HG03521 (cell line): Measurements from ENCODE around the gene BBS9.

Experiments
- ATAC-seq: cut with Tn5 transposase; IDR thresholded peaks from one replicate; pipeline ENCODE4 v1.9.1; 2021; ENCODE audit warnings: mild to moderate bottlenecking, moderate library complexity; ENCODE audit not compliant: unreplicated experiment

BBS9 gene

GRCh38 chr7:33422825-33423645, 293.7 kb downstream of the BBS9 start:
- peak; percentile 30 for ATAC-seq

DNA sequence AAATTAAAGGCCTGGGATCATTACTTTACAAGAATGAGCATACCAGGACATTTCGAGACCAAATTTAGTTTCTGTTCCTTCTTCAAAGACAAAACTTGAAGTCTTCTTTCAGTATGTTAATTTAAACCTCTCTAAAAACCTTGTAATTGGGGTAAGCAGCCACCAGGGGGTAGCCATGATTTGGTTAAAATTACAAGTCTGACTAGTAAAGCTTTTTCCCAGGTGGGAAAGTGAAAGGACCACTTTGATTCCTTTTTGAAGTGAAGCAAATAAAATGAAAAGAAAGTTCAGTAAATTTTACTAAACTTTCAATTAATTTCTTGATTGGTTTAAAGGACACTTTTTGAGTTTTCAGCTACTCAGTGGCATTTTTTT, 294.3 kb downstream of the BBS9 start:
- peak; percentile 73 for ATAC-seq

DNA sequence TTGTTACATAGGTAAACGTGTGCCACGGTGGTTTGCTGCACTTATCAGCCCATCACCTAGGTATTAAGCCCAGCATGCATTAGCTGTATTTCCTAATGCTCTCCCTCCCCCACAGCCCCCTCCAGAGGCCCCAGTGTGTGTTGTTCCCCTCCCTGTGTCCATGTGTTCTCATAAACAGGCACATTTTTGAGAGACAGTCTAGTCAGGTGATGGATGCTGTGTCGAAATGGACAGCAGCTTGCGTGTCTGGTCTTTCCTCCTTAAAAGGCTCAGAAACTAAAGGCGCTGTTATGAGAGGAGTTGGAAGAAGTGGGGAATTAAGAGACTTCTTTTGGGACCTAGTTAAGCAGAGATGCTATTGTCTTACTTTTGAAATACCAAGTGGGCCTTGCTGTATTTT, 296.0 kb downstream of the BBS9 start:
- ATAC-seq: no peak

GRCh38 chr7:33425929-33426678, 296.7 kb downstream of the BBS9 start:
- ATAC-seq: no peak

DNA sequence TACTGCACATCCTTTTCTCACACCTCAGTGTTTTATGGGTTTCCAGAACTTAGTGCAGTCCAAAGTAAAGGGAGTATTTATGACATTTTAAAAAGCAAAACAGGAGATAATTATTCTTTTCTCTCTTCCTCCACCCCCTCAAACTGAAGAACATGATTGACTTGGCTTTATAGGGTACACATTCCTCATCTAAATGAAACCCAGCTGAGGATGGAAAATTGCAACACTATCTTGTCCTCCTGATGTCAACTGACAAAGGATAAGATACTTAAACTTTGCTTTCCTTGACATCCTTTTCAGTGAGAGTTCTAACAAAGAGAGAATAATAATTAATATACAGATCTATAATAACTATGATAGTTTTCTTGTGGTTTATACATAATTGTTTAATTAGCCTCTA, 299.1 kb downstream of the BBS9 start:
- no peak for ATAC-seq

DNA sequence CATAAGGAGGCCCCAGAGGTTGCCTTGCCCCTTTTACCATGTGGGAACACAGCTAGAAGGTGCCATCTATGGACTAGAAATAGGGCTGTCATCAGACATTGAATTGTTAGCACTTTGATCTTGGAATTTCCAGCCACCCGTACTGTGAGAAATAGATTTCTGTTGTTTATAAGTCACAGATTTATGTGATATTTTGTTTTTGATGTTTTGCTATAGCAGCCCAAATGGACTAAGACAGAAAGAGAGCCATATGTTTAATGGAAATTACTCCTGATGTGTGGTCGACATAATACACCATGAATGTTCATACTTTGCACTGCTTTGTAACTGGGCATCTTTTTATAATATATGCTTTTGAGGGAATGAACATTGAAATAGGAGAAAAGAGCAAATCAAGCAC, 302.2 kb downstream of the BBS9 start:
- ATAC-seq: no peak

- no peak for ATAC-seq
Observed at GRCh38 chr7:33432821-33433220, 303.5 kb downstream of the BBS9 start.

DNA sequence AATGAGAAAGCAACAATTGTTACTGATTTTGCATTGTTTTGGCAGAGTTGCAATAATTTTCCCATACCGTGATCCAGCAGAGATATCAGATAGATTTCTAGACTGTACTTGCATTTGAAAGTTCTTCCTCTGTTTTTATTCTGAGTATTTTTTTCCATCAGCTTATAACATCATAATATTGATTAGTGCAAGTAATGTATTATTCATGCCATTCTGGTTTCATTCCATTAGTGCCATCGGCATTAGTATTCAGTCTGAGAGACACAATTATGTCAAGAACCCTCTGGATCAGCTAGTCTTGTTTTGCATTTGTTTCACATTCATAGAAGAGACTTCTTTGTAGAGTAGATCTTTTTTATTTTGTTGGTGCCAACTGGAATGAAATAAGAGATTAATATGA, 304.0 kb downstream of the BBS9 start:
- no peak for ATAC-seq

GRCh38 chr7:33444511-33444910, 315.1 kb downstream of the BBS9 start:
- ATAC-seq: no peak

DNA sequence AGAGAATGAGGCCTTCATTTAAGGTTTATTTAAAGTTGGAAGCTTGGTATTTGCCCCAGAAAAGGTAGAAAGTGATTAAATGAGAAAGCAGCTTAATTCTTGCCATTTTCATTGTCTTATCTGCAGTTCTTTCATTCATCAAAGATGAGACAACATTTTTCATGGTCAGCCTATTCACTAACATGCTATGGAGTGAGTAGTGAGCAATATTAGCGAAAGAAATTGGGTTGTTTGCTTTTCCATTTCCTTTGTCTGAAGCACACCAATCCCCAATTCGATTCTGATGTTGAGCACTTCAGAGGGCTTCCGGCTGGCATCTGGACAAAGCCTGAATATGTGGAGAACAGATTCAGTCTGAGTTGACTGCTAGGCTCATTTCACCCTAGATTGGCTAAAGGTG, 317.2 kb downstream of the BBS9 start:
- ATAC-seq: no peak

DNA sequence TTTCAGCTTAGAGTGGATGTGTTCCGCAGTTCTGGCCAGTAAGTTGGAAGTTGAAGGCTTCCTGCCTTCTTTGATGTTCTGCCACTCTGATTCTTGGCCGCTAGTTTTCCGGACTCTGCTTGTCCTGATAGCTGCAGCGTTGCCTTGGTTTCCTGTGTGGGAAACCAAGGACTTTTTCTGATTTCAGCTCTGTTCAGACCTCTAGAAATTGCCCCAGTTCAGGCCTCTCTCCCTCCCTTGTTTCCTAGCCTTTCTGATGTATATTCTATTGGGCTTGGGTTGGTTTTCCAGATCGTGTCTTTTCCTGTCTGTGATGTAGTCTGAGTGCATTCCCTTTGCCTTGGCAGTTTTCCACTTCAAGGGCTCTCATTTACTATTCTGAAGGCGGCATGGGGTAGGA, 318.7 kb downstream of the BBS9 start:
- no peak for ATAC-seq

- ATAC-seq: no peak
Observed at GRCh38 chr7:33449847-33450246, 320.5 kb downstream of the BBS9 start.

- ATAC-seq: no peak
Observed at GRCh38 chr7:33452805-33453502, 323.6 kb downstream of the BBS9 start.

DNA sequence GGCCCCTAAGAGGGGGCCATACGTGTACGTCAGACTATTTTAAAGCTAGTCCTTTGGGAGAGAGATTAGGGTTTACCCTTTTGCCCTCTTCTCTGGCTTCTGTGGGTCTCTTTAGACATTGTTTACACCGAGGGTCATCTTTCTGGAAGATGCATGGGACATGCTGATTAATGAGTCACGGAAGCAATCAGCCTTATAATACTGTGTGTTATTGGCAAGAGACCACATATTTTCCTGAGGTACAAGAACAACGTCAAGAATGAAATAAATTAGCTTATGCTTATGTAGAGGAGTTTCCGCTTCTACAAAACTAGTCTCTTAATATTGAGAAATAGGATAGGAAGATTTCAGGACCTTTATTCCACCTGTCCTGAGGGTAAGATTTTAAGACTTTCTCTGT, 327.7 kb downstream of the BBS9 start:
- no peak for ATAC-seq

DNA sequence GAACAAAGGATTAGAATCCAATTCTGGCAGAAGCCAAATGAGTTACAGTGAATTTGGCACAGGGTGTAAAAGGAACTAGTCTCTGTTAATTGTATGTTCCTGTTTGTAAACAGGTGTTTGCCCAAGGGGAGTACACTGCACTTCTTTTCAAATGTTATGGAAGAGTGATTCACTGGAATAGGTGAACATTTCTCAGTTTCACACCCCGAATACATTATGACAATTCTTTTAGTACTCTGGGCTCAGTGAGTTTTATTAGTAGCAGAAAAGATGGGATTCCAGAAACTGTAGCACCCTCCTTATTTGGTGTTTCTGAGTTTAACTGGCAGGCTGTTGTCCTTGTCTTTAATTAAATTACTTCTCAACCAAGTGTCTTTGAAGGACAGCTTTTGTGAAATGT, 329.2 kb downstream of the BBS9 start:
- no peak for ATAC-seq

GRCh38 chr7:33459340-33459751, 330.0 kb downstream of the BBS9 start:
- no peak for ATAC-seq

- no peak for ATAC-seq
Observed at GRCh38 chr7:33463131-33463530, 333.8 kb downstream of the BBS9 start.

DNA sequence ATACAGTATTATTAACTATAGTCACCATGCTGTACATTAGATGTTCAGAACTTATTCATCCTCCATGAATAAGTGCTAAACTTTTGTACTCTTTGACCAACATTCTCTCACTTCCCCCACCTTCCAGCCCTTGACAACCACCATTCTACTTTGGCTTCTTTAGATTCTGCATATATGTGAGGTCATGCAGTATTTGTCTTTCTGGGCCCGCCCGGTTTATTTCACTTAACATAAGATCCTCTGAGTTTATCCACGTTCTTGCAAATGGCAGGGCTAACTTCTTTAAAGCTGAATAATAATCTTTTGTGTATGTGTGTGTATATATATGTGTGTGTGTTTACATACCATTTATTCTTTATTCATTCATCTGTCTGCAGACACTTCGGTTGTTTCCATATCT, 336.8 kb downstream of the BBS9 start:
- no peak for ATAC-seq

DNA sequence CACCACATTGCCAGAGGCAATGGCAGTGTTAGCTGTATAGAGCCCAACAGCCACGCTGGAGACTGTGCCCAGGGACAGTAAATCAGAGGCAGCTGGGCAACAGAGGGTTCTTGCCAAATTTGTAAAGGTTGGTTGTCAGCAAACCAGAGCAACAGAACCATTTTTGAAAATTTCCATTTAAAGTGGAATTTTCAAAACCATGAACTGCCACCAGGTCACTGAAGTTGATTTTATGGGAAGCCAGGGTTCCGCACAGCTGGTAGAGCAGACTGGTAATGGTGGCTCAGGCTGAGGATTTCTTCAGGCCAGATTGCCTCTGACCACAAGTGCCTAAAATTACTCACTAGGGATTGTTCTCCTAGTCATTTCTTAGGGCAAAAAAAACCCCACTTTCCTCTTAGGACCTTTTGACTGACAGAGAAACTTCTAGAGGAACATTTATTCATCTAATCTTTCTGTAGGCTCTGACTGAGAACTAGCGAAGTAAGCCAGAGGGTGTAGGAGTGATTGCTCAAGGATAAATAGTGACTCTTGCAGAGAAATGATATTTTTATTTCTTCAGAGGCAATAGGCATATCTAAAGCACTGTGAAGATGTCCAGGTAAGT, 342.4 kb downstream of the BBS9 start:
- no peak for ATAC-seq

- ATAC-seq: no peak
Observed at GRCh38 chr7:33472348-33473025, 343.1 kb downstream of the BBS9 start.
